CD4-positive, alpha-beta T cell treated with Interleukin-15 for 1 hour (primary cell): ENCODE results near the gene NUDT2.

ENCODE experiments used
- DNase-seq: peaks from one replicate; pipeline ENCODE4 v3.0.0-alpha.2; 2020

Gene NUDT2

DNA sequence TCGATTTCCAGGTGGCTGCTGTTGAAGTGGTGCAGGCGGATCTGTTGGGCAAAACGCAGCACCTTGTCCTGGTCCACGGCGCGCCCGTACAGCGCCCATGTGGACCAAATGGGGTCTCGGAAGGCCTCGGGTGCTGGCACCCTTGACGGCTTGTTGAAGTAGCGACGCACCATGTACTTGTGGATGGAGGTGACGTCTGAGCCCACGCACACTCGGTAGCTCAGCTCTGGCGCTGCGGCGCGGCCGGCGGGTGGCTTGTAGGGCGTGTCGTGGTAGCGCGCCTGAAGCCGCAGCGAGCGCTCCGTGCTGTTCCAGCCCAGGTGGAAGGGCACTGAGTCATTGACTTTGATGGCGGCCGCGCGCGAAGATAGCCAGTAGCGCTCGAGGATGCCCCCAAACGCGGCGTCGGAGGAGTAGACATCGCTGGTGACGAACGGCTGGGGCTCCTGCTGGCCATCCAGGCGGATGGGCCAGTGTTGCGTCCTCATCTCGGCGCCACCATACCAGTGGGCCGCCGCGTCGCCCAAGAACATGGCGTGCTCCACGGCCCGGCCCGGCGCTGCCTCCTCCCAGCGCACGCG is 42.6 kb downstream of the NUDT2 start:
- DNase-seq = no peak

DNA sequence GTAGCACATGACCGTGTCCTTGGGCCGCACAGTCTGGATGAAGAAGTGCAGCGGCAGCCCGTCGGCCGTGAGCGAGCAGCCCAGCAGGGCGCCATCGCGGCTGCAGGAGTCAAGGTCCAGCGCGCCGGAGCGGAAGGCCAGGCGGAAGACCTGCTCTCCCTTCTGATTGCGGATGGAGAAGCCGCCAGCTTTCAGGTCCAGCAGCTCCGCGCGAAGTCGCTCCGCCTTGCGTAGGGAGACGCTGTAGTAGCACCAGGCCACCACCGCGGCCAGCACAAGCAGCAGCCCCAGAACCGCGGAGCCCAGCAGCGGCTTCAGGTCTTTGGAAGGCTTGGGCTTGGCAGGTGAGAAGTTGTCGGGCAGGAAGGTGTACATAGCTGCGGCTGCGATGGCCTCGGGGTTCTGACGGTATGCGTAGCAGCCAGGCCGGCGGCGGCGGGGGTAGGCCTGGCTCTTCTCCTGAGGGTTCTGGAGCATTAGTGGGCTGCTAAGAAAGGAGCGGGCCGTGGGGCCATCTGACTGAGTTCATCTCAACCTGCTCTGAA is 43.2 kb downstream of the NUDT2 start:
- no peak for DNase-seq

DNA sequence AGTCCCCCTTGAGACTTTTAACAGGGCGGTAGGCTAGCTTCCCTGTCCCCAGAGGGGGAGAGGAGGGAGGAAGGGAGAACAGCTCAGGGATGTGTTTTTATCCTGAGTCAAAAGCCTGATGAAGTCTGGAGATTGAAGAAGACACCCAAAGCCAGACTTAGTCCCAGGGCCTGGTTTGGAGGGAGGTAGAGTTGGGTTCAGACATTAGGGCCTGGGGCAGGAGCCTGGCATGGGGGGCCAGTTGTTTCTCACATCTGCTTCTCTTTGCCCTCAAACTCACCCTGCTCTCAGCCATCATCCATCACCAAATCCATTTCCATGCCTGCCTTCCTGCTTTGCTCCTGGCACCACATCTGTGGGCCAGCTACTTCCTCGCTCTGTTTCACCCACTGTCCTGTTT is 44.4 kb downstream of the NUDT2 start:
- DNase-seq = no peak

- DNase-seq = no peak
Observed at GRCh38 chr9:34374339-34374738, 45.0 kb downstream of the NUDT2 start.

DNA sequence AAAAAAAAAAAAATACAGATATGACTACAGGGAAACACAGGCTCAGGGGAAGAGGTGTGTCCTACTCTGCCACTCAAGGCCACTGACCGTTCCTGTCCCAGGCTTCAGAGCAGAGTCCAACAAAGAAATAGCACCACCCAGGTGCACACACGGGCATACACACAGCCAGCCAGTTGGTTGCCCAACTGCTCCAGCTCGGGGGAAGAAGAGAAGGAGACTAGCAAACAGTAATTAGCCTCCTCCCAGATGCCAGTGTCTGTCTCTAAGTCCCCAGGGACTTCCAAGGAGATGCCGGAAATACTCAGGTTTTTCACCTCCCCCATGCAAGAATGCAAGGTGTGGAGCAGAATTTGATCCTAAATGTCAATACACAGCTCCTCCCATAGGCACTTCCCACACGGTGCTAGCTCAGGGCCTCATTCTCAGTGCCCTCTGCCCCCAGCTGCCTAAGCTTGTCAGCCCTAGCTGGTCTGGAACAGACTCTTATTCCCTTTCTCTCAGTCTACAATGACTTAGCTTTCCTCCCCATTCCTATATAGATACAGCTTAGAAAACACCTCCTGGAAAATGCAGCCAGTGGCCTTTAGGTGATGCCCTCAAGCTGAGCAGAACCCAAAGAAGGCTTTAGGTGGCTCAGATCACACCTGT is 45.7 kb downstream of the NUDT2 start:
- DNase-seq = no peak

GRCh38 chr9:34375901-34376595 is 46.7 kb downstream of the NUDT2 start:
- DNase-seq = peak; percentile 64

DNA sequence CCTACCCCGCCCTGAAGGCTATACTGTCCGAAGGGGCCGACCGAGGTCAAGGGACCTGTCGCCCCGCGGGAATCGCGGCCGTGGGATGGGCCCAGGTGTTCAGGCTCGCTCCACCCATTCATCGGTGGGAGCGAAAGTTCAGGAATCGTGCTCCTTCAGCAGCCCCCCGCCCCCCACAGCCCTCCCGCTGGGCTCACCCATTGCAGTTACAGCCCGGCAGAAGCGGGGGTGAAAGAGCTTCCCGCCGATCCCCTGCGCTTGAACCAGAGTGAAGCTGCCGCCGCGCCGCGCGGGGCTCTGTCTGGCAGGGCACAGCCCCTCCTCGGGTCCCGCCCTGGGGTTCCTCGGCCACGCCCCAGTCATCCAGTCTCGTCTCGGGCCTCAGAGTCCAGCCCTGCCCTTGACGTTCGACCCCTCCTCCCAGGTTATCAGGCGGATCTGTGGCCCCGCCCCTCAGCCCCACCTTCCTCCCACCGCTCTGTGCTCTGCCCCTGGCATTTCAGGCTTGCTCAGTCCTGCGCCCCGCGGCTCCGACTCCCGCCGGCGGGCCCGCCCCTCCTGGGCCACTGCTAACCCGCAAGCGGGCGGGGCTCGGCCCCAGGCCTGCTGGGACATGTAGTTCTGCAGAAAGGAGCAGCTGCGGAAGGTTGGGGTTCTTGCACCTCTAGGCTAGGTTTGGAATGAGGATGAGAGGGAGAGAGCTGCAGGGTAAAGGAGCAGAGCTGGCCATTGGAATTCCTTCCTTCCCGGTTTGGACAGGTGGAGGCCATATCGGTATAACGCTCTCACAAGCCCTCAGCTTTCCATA is 47.4 kb downstream of the NUDT2 start, which contains the start of gene MYORG:
TSS of gene MYORG (minus strand) at position 303 of the 808 bp plus-strand sequence. CDS start 3,955 bp downstream, outside the sequence.
- peak; percentile 98 for DNase-seq

DNA sequence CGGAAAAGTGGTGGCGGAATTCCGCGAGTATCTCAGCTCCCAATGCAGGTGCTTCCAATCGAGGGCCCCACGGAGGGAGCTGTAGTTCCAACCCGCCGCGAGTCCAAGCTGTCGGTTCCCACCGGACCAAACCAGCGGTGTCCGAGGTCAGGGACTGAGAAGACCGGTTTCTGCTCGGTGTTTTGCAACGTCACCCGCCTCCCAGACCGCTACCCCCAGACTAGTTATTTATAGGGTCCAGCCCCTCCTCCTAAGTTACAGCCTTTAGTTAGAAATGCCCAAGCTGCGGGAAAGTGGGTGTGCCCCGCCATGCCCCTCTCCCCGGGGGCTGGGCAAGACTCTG is 48.0 kb downstream of the NUDT2 start:
- no peak for DNase-seq

- DNase-seq = no peak
Observed at GRCh38 chr9:34378376-34379060, 49.1 kb downstream of the NUDT2 start.

DNA sequence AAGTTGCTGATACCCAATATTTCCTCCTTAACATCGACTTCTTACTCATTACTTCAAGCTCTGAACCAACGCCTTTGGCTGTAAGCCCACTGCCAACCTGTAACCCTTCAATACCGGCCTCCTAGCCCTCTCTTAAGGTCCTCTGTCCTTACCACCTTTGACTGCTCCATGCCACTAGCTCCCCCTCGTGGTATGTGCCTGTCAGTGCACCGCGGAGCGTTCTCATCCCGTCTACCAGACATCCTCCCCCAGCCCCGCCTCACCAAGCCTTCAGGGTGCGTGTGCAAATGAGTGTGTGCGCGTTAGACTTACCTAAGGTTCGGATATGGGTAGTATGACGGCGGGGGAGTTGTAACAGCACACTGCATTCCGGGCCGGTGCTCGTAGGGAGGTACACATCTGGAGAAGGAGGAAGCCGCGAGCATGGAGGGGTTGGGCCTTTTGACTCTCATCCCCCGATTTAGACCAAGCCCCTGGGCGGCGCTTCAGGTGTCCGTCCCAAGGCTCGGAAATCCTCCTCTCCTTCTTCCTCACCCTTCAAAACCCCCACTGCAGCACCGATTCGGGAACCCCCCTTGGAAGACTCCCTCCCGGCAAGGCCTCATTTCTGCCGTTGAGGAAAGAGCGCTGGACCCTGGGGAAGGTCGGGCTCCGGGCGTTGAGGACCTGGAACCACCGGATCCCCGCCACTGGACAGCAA is 50.1 kb downstream of the NUDT2 start:
- peak; percentile 89 for DNase-seq

DNA sequence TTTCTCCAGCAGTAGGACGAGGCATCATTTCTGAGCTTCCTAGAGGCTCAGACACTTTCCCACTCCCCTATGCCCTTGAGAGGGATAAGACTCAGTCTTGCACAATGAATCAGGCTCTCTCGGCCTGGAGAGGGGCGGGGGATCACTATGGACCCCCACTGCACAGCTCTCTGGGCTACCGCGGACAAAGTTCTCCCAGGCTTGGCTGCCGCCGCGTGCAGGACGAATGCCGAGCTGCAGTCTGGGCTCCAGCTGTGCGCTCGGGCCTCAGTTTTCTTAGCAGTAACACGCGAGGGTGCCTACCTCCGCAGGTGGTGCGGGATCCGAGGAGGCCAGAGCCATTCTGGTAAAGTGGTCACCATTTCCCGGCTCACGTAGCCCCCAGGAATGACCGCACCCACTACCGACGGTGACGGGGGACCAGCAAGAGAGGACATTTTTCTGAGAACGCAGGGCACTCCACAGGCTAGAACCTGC is 50.7 kb downstream of the NUDT2 start:
- DNase-seq = no peak

DNA sequence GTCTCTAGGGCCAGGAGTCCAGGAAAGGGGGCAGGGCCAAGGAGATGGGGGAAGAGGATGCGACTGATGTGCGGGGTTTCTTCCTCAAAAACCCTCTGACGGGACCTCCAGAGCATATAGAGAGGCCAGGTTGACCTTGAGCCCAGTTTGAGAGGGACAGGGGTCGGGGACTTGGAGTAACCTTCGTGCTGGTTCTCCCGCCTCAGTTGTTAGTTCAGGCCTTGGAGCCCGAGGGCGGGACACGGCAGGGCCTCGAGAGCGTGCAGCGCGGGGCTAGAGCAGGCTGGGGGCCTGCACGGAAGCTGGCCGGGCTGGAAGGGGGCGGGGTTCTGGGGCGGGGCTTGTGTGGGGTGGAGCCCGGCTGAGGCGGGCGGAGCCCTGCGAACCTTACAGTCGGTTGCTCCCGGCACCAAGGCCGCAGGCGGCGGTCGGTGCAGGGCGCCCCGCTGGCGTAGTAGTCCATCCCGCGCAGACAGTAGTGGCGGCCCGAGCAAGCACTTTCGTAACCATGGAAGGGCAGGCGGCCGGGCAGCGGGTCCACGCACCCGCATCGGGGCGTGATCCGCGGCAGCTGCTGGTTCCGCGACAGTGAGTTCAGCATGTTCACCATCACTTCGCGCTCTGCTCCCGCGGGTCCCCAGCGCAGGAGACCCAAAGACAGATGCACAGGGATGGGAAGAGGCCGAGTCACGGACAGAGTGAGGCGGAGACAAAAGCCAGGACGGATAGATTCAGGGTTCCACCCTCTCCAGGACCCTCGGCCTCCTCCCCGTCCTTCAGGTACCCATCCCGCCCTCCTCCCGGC is 51.3 kb downstream of the NUDT2 start:
- peak; percentile 79 for DNase-seq

GRCh38 chr9:34381323-34381722 is 52.0 kb downstream of the NUDT2 start:
- no peak for DNase-seq

DNA sequence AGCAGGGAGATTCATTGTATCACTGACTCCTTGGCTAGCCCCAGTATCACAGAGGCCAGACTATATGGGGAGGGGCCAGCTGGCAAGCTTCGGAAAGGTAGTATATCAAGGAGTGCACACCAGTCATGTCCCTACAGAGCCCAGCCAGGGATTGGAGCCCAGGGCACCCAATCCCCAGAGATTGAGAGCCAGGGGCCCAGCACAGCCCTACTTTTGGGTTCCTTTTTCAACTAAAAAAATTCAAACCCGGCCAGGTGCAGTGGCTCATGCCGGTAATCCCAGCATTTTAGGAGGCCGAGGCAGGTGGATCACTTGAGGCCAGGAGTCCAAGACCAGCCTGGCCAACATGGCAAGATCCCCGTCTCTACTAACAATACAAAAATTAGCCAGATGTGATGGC is 52.7 kb downstream of the NUDT2 start:
- no peak for DNase-seq

DNA sequence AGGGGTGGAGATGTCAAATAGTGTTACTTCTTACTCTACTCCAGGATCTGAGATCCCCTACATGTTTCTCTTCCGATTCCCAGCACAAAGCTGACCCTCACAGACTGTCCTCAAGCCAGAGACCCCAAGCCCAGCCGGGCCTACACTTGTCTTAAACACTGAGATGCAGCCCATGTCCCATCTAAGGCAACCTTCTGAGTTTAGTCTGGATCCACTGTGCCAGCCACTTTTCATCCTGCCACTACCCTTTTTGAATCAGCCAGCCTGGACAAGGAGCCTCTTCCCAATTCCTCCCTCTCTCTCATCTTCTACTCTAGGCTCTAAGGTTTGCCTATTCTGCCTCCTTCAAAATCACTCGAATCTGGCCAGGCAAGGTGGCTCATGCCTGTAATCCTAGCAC is 53.5 kb downstream of the NUDT2 start:
- no peak for DNase-seq

- DNase-seq = no peak
Observed at GRCh38 chr9:34383904-34384303, 54.5 kb downstream of the NUDT2 start.

DNA sequence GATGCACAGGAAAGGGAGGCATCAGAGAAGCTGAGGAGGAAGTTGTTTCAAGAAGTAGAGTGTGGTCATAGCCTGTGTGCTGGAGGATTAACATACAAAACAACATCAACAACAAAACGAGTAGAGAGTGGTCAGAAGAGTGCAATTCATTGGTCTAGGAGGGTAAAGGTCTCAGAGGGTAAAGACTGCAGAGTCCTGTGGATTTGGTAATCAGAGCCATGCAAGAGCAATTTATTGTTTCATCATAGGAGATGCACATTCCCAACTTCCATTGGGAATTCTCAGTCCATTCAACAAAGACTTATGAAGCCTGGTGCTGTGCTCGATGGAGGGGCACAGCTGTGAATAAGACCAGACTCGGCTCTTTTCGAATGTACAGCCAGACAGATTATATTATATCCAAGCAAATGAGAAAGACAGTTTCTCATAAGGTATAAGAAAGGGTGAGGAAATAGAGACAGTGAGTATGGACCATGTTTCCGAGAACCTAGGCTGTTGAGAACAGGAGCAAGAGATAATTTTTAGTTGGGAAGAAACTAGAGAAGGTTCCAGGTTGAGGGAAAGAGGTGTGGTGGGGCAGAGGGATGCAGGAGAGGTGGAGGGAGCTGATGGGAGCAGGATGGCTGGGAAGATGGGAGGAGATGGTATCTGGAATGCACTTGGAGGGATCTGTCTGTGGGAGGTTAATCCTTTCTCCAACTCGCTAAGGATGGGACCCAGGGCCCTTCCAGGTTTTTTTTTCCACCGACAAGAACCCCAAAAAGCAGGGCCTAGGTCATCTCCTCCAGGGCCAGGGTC is 55.2 kb downstream of the NUDT2 start:
- DNase-seq = no peak

DNA sequence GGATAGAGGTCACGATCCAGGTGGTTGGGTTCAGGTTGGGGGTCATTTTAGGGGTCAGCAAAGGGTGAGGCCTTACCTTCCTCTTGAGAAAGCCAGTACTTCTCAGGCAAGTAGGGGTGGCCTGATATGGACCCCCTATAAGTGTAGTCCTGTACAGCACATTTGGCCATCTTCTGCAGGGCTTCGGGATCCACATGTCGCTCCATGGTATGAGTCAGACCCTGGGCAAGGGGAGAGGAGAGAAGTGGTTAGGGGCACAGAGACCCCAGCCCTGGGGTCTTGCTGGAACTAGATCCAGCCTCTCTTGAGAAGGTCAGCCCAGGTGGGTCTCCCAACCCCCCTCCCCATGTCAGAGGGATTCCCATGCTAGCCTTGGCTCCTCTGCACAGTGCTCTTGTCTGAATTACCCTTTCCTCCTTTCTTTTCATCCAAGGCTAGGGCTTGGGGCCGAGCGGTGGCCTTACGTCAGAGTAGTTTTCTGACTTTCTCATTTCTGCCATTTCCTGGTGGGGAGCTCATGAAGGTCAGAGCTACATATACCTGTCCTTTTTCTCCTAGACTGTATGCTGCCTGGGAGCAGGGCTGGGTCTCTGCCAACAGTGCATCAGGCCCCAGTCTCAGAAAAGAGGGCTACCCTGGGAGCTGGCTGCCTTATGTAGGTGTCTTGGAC is 56.3 kb downstream of the NUDT2 start:
- no peak for DNase-seq

DNA sequence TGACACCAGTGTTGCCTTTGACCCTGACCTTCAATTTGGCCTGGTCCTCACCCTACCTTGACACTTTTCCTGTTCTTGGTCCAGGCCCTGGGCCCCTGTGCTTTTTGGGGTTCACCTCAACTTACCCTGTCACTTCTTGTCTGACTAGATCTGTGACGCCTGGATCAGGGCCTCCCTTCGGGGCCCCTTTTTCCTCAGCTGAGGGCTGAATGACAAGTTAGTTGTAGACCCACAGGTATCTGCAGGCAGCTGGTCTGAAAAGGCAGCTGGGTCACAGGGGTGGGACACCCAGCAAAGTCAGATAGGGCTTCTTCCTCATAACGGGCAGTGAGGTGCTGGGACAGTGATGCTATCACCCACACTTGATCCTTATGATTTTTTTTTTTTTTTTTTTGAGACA is 57.3 kb downstream of the NUDT2 start:
- no peak for DNase-seq

GRCh38 chr9:34387239-34387638 is 57.9 kb downstream of the NUDT2 start:
- DNase-seq = no peak
